GOT3 (cell line): ENCODE results near the gene HDAC2.
"Not testable (repeated sequence)": the region's sequence is repeated elsewhere in the genome, so short reads cannot be mapped to it uniquely, and the experiment has no call there.

ENCODE experiments used
- DNase-seq: peaks from one replicate; lab custom pipeline; 2025; ENCODE audit warnings: mixed read lengths; lab: John Stamatoyannopoulos, UW

Gene HDAC2

DNA sequence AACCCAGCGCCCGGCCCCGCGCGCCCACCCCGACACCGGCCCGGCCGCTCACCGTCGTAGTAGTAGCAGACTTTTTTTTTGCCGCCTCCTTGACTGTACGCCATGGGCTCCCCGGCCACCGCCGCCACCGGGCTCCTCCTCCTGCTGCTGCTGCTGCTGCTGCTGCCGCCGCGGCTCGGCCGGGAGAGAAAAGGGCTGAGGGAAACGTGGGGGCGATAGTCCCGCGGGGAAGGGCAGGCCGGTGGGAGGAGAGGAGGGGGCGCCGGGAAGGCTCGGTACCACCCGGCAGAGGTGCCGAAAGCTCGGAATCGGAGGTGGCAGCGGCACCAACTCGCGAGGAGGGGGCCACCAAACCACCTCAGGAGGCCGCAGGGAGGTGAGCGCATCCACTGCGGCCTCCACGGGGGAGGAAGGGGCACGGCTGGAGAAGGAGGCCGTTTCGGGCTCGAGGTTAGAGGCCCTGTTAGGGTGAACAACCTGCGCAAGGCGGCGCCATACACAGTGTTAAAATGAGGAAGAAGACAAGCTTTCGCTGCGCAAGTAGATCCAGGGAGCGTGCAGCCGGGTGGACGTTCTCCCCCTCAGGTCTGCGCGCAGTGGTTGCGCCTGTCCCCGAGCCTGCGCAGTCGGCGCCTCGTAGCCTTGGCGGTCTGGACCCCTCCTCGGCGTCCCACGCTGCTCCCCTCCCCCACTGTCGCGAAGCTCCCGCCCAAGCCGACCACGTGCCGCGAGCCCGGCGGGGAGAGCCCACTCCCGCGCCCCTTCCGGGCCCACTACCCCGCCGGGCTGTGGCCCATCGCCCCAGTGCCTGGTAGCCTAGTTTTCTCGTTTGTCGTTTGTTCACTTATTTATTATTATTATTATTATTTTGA is at the start of gene HDAC2:
Gene HDAC2 (minus strand): TSS at position 344 of the 872 bp plus-strand sequence. CDS start 240 bp downstream, at position 104.
- DNase-seq, result peak; percentile 67

DNA sequence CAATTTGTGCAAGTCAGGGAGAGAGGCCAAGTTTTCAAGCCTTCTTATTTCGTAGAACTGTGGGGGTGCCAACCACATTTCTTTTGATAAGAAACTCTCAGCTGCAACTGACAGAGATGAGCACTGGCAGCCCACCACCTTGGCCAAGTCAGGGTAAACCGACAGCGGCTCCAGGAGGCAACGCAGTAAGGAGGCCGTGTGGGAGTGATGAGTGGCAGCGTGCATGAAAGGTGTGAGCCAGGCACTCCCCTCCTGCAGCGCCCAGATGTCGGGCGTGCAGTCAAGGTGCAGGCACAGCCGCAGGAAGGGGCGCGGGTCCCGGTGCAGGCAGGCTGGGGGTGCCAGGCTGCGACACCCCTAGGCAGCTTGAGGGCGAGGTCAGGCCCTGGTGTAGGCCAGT is 49.2 kb upstream of the HDAC2 start:
- DNase-seq, result no peak

DNA sequence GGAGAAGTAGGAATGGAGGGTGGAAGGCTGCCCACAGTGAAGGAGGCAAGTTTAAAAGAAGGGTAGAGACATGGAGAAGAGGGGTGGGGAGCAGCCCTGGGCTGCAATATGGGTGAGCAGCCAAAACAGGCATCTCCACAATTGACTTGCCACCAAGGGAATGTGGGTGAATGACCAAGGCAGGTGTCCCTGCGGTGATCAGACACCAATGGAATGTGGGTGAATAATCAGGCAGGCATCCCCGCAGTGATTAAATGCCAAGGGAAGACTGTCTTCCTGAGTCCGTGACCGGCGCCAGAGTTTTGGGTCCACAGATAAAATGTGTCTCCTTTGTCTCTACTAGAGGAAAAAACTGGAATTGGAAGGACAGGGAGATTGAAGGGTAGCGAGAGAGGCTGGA is 46.2 kb upstream of the HDAC2 start:
- not testable (repeated sequence) for DNase-seq

DNA sequence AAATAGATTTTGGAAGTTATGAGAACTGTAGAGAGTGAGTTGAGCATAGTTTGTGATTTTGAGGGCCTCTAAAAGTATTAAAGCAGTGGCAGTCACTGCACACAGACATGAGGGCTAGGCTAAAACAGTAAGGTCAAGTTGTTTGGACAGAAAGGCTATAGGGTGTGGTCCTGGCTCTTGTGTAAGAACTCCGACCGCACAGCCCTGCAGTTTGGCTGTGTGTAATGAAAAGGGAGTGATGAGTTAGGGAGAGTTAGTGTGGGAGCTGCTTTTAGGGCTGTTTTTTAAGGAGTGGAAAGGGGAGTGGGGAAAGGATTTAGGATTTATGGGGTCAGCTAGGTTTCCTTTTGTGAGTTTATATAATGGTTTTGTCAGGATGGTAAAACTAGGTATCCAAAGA is 43.2 kb upstream of the HDAC2 start:
- DNase-seq, result not testable (repeated sequence)

DNA sequence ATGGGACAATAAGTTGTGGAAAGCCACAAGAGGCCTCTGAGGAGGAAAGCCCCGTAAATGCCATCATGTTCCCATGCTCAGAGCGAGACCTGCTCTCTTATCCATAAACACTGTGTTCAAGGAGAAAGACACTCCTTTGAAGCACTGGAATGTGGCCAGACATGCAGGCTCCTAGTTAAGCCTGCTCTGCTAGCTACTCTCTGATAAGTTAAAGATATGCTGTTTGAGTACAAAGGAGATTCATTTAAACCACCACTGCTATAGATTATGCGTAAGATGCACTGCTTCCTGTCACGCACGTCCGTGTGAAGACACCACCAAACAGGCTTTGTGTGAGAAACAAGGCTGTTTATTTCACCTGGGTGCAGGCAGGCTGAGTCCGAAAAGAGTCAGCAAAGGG is 40.5 kb upstream of the HDAC2 start:
- DNase-seq, result not testable (repeated sequence)

DNA sequence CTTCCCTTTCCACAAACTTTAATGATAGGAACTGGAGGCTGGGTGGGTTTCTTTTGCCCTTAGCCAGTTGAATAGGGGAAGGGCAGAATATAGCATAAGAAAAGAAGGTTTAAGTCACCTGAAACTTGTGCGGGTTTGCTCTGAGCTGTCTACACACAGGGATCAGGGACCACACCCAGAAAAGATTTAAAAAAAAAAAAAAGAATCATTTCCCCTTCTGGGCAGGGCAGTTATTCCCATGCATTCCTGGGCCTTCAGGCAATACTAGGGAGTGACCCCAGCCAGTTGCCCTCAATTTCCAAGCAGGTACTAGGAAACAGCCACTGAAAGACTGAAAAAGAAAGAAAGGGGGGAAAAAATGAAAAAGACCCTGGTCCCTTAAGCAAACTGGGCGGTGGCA is 39.6 kb upstream of the HDAC2 start:
- DNase-seq, result no peak

DNA sequence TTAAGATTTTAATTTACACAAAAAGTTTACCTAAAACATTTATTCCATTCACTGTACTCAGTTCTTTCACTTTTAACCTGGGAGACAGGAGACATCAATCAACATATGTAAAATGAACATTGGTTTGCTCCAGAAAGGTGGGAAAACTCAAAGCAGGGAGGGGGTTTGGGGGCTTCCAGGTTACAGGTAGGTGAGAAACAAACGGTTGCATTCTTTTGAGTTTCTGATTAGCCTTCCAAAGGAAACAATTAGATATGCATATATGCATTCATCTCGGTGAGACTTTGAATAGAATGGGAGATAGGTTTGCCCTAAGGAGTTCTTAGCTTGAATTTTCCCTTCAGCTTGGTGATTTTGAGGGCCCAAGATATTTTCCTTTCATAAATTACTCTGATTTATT is 38.2 kb upstream of the HDAC2 start:
- DNase-seq, result no peak

DNA sequence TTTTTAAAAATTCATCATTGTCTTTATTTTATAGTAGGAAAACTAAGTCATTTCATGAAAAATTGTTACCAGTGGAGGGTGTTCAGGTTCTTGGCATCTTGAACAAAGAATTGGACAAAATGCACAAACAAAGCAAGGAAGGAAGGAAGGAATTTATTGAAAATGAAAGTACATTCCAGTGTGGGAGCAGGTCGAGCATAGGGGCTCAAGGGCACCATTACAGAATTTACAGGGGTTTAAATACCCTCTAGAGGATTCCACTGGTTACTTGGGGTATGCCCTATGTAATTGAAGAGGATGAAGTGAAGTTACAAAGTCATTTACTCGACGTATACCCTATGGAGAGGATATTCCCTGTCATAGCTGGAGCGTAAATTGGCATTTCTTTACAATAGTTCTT is 37.4 kb upstream of the HDAC2 start:
- no peak for DNase-seq

DNA sequence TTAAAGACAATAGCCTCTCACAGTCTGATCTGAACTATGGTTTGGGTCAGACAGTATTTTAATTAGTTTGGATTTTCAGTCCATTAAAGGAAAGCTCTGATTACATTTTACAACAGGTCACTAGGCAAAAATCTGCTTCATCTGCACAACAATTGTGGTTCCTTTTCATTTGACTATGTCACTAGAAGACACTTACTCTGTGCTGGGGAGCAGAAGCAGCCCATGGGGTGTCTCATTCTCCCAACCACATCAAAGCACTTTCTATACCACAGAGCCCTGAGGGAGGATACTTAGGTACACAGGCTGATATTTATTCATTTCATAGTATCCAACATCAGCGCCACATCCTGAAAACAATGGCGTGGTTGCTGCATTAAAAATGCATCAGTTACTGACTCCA is 36.6 kb upstream of the HDAC2 start:
- no peak for DNase-seq

DNA sequence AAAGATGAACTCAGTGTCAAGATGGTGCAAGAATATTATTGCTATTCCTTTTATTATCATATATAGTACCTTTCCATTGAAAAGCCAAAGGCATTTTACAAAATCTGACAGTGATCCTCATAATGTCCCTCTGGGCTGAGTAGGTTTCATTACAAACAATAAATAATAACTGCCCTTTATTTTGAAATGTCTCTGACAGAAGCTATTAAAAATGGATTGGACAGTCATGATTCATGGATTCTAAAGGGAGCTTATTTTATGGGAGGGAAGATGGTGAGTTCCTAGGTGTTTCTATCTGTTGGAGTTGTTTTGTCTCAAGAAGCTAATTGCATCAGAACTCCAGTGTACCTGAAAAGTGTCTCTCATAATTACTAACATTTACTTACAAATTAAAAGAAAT is 30.4 kb upstream of the HDAC2 start:
- DNase-seq, result no peak

DNA sequence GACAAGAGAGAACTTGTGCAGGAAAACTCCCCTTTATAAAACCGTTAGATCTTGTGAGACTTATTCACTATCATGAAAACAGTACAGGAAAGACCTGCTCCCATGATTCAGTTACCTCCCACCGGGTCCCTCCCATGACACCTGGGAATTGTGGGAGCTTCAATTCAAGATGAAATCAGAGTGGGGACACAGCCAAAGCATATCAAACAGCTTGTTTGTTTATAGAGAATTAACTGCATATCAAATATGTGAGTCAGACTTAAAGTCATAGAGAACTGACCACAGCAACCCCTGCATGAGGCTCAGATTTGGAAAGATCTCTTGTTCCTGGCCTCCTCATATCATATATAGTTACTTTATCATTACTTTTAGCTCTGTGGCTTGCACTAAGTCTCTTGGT is 29.1 kb upstream of the HDAC2 start:
- no peak for DNase-seq

DNA sequence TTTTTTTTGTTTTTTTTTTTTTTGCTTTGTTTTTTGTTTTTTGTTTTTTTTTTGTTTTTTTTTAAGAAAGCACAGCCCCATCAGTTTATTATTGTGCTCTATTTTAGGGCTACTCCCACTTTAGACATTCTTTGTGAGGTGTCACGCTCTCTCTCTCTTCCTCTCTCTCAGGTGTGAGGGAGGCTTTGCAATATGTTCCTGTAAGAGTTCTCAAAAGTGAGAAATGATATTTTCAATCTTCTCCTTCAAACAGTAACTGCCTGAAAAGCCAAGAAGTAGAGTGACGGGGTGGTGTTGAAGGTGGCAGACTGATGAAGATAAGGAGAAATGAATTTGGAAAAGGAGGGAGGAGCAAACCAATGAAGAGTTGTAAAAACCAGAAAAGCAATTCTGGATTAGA is 28.3 kb upstream of the HDAC2 start:
- no peak for DNase-seq

DNA sequence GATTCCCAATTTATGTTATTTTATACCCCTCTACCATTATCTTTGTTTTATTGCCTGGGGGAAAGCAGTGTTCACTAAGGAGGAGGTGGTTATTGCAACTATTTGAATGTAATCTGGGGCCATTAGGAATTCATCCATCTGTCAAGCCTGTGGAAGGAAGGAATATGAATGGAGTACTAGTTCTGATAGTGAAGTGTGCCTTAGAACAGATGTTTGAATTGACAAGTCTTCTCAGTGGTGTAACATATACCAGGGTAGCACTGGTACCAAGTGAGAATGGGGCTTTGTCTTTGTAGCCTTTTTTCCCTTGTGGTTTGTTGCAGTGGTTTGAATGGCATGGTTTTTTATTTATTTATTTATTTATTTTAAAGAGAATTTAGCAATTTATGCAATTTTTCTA is 27.9 kb upstream of the HDAC2 start:
- DNase-seq, result no peak

DNA sequence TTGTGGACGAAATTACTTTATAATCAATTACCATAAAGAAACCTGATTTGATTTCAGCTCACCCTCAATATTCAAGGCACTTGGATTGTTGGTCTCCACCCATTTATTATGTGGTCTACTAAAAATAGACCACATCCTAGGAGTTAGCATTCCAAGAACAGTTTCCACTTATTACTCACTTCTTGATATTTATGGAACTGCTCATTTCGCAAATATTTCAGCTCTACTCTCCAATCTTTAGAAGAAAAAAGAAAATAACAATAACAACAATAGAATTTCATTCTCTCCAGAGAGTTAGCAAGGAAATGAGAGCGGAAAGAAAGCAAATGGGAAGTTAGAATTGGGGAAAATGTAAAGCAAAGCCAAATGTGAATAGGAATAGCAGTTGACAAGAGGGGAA is 26.2 kb upstream of the HDAC2 start:
- no peak for DNase-seq

DNA sequence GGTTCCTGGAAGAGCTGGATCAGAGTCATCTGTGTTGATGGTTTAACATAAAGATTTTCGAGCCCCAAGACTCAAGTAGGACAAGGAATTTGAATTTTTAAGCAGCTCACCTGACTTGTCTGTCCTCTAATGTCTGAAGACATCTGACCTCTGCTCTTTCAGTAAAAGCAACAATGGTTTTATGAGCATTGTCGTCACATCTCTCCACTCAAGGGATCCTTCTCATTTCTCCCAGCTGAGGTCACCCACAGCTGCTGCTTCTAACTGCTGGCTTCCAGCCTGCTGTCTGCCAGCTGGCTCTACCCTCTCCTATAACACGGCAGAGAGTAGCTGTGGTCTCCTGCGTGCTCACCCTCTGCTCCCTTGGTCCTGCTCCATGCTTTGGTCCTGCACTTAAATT is 24.7 kb upstream of the HDAC2 start:
- DNase-seq, result no peak

DNA sequence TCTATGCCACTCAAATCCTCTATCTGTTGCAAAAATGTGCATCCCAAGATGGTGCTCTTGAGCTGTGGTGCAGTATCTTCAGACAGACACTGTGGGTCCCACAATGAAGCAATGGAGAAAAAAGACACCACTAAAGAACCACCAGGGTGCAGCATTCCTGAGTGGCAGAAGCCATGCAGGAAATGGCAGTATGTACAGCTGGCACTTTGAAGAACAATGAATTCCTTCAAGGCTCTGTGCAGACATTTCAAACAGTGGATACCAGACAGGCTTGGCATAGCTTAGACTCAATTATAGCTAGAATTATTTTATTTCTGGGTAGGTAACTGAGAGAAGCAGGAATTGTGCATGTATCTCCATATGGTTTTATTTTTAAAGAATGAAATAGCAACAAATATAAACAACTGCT is 24.0 kb upstream of the HDAC2 start:
- peak; percentile 20 for DNase-seq

DNA sequence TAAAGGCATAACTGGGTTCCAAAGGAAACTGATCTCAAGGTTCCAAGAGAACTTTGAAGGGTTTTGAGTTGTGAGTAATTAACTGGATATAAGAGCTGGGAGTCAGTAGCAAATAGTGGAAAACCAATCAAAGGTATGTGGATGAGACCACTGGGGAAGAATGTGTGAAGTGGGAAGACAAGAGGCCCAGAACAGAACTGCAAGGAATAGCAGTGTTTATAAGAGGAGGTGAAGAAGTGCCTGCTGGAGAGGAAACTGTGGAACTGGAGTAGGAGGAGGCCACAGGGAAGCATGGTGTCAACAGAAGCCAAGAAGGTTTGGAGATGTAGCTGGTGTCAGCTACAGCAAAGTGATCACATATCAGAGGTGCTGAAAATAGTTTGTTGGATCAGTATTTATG is 18.7 kb upstream of the HDAC2 start:
- no peak for DNase-seq

DNA sequence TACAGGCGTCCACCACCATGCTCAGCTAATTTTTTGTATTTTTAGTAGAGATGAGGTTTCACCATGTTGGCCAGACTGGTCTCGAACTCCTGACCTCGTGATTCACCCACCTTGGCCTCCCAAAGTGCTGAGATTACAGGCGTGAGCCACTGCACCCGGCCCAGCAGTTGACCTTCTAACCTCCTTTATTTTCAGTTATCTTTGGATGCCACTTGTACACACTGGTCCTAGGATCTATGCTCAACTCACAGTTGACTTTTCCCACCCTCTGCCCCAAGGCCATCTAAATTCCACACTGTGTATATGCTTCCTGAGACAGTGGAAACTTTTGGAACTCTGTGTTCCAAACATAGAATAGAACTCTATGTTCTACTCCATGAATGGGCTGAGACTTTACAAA is 11.7 kb upstream of the HDAC2 start:
- not testable (repeated sequence) for DNase-seq

DNA sequence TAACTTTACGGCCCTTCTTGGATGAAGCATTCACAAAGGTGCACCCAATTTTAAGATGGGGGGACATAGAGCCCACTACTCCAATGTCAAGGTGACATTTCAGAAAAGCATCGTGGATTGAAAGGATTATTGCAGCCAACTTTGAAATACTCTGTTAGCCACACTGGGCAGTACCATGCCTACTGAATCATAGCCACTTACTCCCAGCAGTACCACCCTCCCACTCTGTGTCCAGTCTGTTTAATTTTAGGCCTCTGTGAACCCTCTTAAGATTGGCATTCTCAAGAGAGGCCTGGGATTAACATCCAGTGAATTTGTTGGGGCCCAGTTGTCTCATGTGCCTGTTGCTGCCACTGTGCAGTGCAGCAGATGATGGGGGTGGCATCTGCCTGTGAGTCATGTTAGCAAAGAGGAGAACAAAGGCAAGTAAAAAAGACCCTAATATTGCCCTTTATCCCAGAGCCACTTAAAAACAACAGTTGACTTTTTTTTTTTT is 11.2 kb upstream of the HDAC2 start:
- DNase-seq, result no peak

DNA sequence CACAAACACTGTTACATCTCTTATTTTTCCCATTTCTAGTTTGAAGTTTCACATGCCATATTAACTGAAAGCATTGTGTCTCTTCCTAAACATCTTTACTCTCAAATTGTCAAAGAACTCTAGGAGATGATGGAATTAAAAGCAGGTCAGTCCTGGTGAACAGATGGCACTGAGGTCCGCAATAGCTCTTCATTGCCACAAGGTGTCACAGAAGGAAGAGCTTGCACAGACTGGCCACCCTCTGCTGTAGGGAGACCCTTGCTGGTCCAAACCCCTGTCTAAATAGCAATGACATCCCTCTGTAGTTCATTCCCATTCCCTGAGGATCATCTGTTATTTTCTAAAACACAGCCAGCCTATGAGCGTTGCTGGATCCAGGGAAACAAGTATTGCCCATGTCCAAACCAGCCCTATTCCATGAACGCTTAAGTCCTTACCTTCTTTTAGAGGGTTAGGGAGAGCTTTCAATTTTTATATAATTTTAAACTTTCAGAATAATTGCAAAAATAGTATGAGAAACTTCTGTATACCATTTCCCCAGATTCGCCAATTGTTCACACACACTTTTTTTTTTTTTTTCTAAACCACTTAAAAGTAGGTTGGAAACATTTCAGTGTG is 10.1 kb upstream of the HDAC2 start:
- DNase-seq, result no peak

DNA sequence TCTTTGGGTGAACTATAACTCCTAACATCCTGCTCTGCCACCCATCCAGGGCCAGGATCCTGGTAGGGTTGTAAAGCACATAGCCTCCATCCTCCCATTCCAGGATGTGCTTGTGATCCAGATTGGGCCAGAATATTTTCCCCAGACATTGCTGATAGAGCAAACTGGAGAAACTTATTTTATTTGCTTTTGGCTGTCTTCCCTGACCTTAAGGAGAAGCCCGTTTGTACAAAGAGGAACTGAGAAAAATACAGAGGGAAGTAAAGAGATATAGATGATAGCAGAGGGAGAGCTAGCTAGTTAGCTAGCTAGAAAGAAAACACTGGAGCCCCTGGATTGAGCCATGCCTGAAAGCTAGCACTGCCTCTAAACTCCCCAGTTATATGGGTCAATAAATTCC is 9.0 kb upstream of the HDAC2 start:
- no peak for DNase-seq

DNA sequence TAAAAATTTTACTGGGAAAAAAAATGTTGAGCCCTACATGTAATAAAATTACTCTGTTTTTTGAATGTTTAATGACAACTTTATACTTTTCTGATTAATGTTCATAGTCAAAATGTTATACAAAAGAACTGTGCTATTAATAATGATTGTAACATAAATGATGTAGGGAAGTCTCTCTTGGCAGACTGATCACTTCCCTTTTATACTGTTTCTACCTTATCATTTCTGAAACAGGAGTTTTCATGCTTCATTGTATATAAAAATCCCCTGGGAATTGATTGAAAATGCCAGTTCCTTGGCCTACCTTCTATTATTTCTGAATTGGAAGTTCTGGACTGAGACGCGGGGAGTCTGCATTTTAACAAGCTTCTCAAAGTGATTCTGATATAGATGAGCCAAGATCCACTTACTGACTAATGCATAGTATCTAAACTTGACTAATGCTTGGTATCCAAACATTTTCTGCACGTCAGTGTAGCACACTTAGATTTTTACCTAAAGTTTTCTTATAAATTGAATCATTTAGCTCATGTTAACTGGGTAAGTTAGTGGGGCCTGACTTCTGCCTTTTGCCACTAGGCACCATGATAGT is 7.2 kb upstream of the HDAC2 start:
- DNase-seq, result no peak

DNA sequence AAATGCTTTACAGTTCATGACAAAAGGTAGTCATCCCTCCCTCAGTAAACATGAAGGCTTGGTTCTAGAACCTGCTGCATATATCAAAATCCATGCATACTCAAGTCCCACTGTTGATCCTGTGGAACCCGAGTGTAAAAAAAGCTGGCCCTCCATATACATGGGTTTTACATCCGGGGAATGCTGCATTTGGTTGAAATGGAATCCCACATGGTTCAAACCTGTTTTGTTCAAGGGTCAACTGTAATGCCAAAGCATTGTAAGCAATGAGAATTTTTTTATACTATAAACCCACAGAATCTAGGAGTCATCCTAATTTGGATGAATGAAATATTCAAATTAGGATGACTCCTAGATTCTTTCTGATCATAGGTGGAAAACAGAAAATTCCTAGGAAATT is 5.9 kb upstream of the HDAC2 start:
- DNase-seq, result no peak
